UCSD-AML1 (cell line): ENCODE data around the gene SLC15A3.
A peak's percentile ranks its signal among the peaks of the same experiment; 100 is the strongest.
"Not testable (repeated sequence)": the region's sequence is repeated elsewhere in the genome, so short reads cannot be mapped to it uniquely, and the experiment has no call there.

ENCODE experiments used
- DNase-seq: peaks from one replicate; lab custom pipeline; 2025; ENCODE audit not compliant: unreplicated experiment; lab: John Stamatoyannopoulos, UW

SLC15A3 gene

DNA sequence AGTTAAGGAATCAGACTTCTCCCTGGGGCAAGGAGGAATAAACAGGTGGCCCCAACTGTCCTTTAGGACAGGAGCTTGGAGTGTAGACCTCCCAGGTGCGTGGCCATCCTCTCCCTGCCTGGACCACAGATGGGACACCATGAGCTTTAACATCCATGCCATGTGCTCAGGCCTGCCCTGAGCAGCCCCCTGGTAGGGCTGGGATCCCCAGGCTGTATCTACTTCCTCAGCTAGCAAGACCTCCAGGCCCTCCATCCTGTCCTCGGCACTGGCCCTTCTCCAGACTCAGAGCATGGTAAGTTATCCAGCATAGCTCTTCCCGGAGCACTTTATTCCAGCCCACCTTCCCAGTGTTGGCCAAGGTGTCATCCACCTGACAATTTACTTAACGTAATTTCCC is 25.2 kb upstream of the SLC15A3 start:
- DNase-seq: no peak

DNA sequence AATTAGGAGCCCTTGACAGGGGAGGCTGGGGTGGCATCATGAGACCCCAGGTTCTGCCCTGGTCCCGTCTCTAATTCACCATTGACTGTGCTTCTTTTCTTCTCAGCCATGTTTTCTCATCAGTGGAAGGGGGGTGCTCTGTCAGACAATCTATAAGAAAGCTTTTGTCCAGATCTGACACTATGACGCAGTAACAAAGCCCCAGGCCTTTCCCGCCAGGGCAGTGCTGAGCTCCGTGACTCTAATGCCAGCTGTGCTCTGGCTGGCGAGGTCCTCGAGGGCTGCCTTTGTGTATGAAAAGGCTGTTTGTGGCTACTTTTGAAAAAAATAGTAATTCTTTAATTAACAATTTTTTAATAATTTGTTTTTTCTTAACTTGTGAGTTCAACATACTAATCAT is 22.8 kb upstream of the SLC15A3 start:
- no peak for DNase-seq

DNA sequence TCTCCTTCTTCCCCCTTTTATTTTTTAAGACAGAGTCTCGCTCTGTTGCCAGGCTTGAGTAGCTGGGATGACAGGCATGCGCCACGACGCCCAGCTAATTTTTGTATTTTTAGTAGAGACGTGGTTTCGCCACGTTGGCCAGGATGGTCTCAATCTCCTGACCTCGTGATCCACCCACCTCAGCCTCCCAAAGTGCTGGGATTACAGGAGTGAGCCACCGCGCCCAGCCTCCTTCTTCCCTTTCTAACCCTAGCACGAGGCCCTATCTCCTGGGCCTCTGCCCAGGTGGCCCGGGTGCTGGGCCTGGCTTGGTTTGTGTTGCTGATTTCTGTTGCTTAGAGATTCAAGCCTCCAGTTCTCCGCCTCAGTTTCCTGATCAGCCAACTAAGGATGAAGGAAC is 22.3 kb upstream of the SLC15A3 start:
- DNase-seq: not testable (repeated sequence)

DNA sequence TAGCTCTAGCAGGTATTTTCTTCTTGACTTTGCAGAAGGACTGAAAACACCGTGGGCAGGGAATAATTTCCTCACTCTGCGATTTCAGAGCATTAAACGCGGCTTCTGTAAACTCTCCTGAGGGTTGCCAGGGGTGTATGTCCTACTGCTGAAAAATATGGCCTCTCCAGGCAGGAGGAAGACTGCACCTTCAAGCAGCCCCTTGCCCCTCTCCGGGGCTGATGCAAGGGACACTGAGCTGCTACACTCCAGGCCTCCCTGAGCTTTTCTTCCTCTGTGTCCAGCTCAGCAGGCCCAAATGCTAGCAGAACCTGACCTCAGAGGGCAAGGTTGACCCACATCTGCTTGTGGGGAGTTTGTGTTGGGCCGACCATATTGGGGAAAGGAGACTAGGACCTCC is 21.7 kb upstream of the SLC15A3 start:
- no peak for DNase-seq

DNA sequence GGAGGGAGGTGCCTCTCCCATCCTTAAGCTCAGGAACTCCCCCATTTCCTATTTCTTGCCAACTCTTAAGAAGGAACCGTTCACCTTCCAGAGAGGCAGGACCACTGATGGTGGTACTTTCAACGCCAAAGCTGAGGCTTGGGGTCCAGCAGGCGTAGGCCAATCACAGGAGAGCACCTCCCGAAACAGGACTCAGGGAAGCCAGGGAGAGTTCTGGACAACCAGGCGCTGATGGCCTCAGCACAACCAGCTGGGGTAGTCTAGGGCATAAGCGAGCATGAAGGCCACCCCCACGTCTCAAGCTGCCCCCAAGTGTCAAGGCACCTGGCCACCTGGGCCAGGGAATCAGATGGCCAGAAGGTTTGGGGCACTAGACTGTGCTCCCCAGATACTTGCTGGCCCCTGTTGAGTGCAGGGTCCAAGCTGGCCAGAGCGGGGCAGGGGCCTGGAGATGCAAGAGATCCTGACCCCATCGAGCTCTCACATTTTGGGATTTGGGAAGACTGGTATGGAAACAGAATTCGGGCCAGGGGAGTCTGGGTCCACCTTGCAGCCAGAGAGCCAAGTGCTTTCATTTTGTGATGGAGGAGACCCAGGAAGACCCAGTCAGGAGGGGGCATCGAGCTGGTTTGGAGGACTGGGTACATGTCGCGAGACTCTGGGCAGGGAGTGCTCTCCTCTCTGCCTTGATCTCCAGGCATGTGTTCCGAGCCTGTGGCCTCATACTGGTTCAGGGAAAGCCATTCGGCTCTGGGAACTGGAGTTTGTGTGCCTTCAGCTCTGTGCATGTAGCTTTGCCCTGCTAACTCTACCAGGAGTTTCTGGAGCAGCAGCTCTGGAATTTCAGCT is 20.4 kb upstream of the SLC15A3 start:
- peak; percentile 58 for DNase-seq

DNA sequence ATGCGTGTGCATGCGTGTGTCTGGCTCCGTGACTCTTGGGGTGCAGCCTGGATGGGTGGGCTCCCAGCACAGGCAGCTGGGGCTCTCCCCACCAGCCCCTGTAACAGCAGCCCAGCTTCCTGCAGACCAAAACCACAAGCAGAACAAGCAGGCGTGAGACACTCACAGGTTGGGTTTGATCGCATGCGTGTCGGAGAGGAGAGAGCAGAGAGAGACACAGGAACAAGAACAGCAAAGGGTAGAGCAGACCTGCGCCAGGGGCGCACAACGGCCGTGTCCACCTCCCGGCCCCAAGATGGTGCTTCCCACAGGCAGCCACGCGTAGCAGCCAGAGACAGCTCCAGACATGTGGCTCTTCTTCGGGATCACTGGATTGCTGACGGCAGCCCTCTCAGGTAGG is 19.5 kb upstream of the SLC15A3 start, which contains the start of gene CD6:
Gene CD6, plus strand, starts transcription at position 161 of the 400 bp plus-strand sequence. Its CDS starts 186 bp downstream, at position 347.
- peak; percentile 58 for DNase-seq

- DNase-seq: no peak
These were observed 18.9 kb upstream of the SLC15A3 start for GRCh38 chr11:60970890-60971289.

DNA sequence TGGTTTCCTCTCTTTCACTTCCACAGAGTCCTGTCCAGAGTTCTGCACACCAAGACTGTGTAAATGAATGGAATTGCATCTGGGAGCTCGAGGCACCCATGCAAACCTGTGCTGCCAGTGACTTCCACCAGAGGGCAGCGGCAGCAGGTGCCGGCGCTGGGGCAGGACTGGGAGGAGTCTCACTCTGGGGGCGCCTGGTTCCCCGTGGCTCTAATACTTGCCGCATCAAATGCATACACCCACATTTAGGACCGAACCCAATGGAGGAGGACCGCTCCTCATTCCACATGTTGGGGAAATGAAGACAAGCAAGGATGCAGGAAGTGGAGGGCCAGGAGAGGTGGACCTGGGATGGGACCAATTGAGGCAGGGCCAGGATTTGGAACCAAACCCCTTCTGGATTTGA is 18.4 kb upstream of the SLC15A3 start:
- DNase-seq: peak; percentile 77

DNA sequence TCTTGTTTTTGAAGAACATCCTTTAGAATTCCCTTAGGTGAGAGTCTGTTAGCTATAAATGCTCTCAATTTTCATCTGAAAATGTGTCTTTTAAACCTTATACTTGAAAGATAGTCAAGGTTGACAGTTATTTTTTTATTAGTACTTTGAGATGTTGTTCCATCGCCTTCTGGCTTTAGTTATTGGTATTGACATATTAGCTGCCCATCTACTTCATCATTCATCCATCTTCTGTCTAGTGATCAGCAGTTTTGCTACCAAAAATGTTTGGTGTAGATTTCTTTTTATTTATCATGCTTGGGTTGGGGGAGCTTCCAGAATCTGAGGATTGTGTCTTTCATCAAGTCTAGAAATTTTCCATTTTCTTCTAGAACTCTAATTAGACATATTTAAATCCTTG is 16.2 kb upstream of the SLC15A3 start:
- no peak for DNase-seq

- no peak for DNase-seq
These were observed 14.9 kb upstream of the SLC15A3 start for GRCh38 chr11:60966890-60967289.

DNA sequence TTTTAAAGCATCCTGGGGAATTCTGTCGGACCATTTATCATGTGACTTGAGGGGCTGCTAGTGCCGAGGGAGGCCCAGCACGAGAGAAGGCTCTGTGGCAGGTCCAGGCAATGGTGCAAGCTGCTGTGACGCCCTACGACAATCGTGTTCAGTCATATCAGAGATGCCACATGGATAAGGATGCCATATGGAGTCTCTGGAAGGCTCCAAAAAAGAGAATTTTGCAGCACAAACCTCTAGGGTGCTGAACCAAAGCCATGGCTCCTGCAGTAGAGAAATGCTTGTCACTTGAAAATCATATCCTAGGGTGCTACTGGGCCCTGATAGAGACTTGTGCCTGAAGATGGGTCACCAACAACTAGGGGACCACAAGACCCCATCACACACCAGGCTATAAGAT is 12.8 kb upstream of the SLC15A3 start:
- DNase-seq: no peak

DNA sequence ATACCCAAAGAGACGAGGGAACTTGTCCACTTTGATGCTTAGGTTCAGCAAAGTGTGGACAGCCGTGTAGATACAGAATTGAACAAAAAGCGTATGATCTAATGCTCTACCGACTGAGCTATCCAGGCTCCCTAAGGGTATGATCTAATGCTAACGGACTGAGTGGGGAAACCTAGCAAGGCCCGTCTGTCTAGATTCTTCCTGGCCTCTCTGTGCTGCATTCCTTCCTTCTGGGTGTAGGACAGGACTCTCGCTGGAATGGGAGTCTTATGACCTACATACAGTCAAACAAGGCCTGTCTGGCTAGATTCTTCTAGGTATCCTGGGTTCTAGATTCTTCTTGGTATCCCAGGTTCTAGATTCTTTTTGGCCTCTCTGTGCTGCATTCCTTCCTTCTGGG is 8.4 kb upstream of the SLC15A3 start:
- DNase-seq: no peak

DNA sequence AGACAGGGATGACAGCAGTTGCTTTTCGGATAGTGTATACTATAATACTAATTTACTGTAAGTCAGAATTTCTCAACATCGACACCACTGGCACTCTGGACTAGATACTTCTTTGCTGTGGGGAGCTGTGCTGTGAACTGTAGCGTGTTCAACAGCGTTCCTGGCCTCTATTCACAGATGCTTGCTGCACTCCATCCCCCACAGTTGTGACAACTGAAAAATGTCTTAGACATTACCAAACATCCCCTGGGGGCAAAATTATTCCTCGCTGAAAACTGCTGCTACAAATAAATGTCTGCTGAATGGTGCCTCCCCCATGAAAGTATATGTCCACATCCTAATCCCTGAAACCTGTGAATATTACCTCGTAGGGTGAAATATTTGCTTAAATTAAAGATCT is 7.5 kb upstream of the SLC15A3 start:
- DNase-seq: no peak

DNA sequence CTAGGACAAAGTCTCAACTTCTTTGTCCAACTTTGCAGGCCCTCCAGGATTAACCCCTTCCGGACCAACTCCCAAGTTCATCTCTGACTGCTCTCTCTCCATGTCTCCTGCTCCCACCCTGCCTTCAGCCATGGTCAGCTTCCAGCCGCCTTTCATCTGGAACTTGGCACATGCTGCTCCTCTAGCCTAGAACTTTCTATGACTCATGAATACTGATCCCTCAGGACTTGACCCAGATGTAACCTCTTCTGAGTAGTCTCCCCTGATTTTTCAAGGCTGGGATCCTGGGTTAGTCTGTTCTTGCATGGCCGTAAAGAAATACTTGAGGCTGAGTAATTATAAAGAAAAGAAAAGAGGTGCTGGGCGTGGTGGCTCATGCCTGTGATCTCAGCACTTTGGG is 5.2 kb upstream of the SLC15A3 start:
- DNase-seq: no peak

GRCh38 chr11:60955571-60955970 is 3.6 kb upstream of the SLC15A3 start:
- DNase-seq: no peak

DNA sequence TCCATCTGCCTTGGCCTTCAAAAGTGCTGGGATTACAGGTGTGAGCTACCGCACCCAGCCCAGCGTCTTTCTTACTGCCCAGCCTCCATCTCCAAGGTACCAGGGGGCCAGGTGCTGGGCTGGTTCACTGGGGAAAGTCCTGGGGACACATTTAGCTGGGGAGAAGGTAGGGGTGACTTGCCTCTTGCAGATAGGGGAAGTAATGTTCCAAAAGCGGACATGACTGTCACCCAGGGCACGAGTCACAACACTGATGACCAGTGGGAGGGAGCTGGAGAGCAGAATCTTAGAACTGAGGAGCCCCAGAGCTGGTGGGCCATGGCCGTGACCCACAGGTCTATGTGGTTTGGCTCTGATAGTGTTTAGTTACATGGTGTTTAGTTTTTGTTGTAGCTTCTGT is 2.4 kb upstream of the SLC15A3 start:
- no peak for DNase-seq

DNA sequence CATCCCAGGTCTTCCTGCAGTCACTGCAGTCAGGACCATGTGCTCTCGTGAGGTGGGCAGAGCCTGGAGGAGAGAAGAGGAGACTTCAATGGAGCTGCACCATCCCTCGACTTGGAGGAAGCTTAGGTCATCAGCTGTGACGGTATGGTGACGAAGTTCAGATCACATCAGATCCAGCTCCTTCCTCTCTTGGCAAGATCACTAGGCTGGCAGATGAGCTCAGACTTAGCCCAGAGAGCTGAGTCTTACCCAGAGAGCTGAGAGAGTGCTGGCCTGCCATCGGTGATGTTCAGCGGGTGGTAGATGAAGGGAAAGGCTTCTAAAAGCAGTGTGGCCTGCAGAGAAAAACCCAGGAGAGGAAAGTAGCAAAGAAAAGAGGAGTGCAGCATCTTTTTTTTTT is 1.8 kb upstream of the SLC15A3 start:
- DNase-seq: no peak

DNA sequence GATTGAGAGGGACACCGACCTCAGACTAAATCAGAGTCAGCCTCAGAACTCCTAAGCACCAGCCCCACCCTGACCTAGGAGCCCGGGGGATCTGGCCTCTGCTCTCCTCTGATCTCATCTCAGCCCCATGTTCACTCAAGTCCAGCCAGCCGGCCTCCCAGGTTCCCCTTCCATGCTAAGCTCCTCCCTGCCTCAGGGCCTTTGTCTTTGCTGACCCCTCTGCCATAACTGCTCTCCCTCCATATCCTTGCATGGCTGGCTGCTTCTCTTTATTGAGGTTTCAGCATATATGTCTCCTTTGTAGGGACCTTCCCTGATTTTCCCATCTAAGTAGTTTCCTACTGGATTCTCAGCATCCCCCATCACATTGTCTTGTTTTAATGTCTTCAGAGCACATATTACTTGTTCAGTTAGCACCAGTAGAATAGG is 780 bp upstream of the SLC15A3 start:
- DNase-seq: no peak

GRCh38 chr11:60951606-60951903 is 421 bp downstream of the SLC15A3 start:
- no peak for DNase-seq

DNA sequence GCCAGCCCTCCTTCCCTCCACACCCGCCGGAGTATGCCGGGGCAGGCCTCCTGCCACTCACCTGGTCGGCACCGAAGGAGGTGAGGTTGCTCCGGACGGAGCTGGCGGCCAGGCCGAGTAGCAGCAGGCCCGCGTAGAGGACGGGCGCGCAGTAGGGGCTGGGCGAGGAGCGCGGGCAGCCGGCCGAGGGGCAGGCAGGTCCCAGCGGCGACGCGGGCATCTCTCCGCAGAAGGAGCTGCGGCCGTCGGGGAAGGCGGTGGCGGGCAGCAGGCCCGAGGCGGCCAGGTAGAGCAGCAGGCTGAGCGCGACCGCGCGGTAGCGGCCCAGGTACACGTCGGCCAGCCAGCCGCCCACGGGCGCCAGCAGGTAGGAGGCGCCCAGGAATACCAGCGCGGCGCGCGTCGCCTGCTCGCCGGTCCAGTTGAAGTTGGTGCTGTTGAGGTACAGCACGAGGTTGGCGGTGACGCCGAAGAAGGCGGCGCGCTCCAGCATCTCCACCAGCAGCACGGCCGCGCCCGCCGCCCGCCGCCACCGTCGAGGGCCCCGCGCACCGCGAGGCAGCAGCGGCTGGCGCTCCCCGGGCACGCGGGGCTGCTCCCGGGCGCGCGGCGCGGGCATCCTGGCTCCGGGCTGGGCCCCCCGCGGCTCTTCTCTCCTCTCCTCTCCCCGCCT is 907 bp downstream of the SLC15A3 start:
- DNase-seq: no peak

DNA sequence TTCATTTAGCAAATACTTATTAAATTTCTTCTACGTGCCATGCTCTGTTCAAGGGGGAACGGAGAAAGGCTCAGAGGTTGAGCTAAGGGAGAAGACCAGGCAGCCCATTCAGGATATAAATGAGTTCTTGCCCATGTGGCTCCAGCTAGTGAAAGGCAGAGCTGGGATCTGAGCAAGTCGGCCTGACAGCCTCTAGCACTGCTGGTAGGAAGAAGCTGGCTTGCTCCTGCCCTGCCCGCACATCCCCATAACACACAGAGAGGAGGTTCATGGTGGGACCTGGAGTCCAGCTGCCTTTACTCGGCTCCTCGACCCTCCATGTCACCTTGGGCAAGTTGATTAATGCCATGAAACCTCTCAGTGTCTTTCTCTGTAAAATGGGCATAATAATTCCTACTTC is 2.0 kb downstream of the SLC15A3 start:
- no peak for DNase-seq

DNA sequence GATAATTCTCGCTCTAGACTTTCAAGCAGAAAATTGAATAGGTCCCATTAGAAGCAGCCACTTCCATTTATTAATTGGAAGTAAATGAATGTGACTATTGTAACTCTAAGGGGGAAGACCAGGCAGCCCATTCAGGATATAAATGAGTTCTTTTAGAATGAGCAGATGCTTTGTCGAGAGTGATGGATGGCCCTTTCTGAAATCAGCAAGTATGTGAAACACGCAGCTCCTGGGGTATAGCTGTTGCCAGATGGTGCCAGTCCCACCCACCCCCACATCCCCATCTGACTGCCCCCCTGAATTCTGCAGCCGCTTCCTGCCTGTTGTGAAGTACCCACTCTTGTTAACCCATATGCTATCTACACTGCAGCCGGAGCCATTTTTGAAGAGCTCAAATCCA is 3.7 kb downstream of the SLC15A3 start:
- no peak for DNase-seq

GRCh38 chr11:60947700-60948099 is 4.3 kb downstream of the SLC15A3 start:
- no peak for DNase-seq
